Muscle layer of colon (tissue), 2 donors: Measurements from ENCODE around the gene DIS3L2.

Source experiments
- H3K27ac ChIP-seq: one replicate; pipeline ENCODE4 v1.7.0; 2013; ENCODE audit warnings: low read depth, mild to moderate bottlenecking, low read length, moderate library complexity
- H3K27me3 ChIP-seq, 2 donors: one replicate each; pipeline ENCODE4 v1.7.0; 2013; ENCODE audit warnings: low read length in 2 of 2, mild to moderate bottlenecking in 2 of 2; ENCODE audit not compliant: insufficient read depth in 2 of 2, control insufficient read depth in 1 of 2
- H3K36me3 ChIP-seq: one replicate; pipeline ENCODE4 v1.7.0; 2013; ENCODE audit warnings: mild to moderate bottlenecking, low read length; ENCODE audit not compliant: insufficient read depth
- H3K4me1 ChIP-seq: one replicate; pipeline ENCODE4 v1.7.0; 2013; ENCODE audit warnings: mild to moderate bottlenecking, low read length; ENCODE audit not compliant: insufficient read depth
- H3K4me3 ChIP-seq, 2 donors: one replicate each; pipeline ENCODE4 v1.7.0; 2013; ENCODE audit warnings: low read length in 2 of 2, low read depth in 1 of 2, mild to moderate bottlenecking in 1 of 2, moderate library complexity in 1 of 2
- H3K9ac ChIP-seq: one replicate; pipeline ENCODE4 v1.7.0; 2013; ENCODE audit warnings: low read length
- H3K9me3 ChIP-seq: one replicate; pipeline ENCODE4 v1.7.0; 2013; ENCODE audit warnings: mild to moderate bottlenecking, low read length
- donor health status: abdominal sarcoma.
- donor health status: Adenocarcinoma of cecum.

DIS3L2 gene

GRCh38 chr2:232315923-232316299 lies 354.4 kb downstream of the DIS3L2 start:
- Histone ChIP-seq H3K27ac (peak overlapping the region; percentile 4), H3K9ac (no peak overlapping the region), H3K27me3 (no peaks in the 10 kb centered on the region), H3K9me3 (no peaks in the 10 kb centered on the region), H3K4me3 (no peak overlapping the region), H3K36me3 (no peaks in the 10 kb centered on the region), H3K4me1 (peaks cover 9% of the 10 kb centered on the region)

GRCh38 chr2:232316461-232317330 lies 355.2 kb downstream of the DIS3L2 start:
- H3K27ac ChIP-seq = peak overlapping the region; percentile 4
- H3K27me3 ChIP-seq = no peaks in the 10 kb centered on the region
- no peak overlapping the region for H3K9ac ChIP-seq
- no peaks in the 10 kb centered on the region for H3K36me3 ChIP-seq
- H3K9me3 ChIP-seq = no peaks in the 10 kb centered on the region
- H3K4me1 ChIP-seq = peaks cover 9% of the 10 kb centered on the region
- H3K4me3 ChIP-seq = no peak overlapping the region

- Histone ChIP-seq H3K27ac (no peak overlapping the region), H3K36me3 (no peaks in the 10 kb centered on the region), H3K4me1 (peaks cover 9% of the 10 kb centered on the region), H3K9ac (no peak overlapping the region), H3K9me3 (no peaks in the 10 kb centered on the region), H3K27me3 (no peaks in the 10 kb centered on the region), H3K4me3 (no peak overlapping the region)
Measured at GRCh38 chr2:232318169-232318855, 356.8 kb downstream of the DIS3L2 start.

- Histone ChIP-seq H3K4me3 (no peak overlapping the region), H3K4me1 (peaks cover 9% of the 10 kb centered on the region), H3K36me3 (no peaks in the 10 kb centered on the region), H3K9me3 (no peaks in the 10 kb centered on the region), H3K9ac (no peak overlapping the region), H3K27ac (no peak overlapping the region), H3K27me3 (no peaks in the 10 kb centered on the region)
Measured at GRCh38 chr2:232319067-232319802, 357.7 kb downstream of the DIS3L2 start.

- Histone ChIP-seq H3K36me3 (no peaks in the 10 kb centered on the region), H3K9me3 (no peaks in the 10 kb centered on the region), H3K27me3 (no peaks in the 10 kb centered on the region), H3K4me1 (peaks cover 9% of the 10 kb centered on the region), H3K27ac (no peak overlapping the region), H3K9ac (no peak overlapping the region), H3K4me3 (no peak overlapping the region)
Measured at GRCh38 chr2:232319803-232320442, 358.4 kb downstream of the DIS3L2 start.

GRCh38 chr2:232320443-232320803 lies 358.9 kb downstream of the DIS3L2 start:
- Histone ChIP-seq H3K4me1 (peaks cover 9% of the 10 kb centered on the region), H3K27ac (no peak overlapping the region), H3K4me3 (no peak overlapping the region), H3K9me3 (no peaks in the 10 kb centered on the region), H3K27me3 (no peaks in the 10 kb centered on the region), H3K9ac (no peak overlapping the region), H3K36me3 (no peaks in the 10 kb centered on the region)

- no peak overlapping the region for H3K27ac ChIP-seq
- no peaks in the 10 kb centered on the region for H3K9me3 ChIP-seq
- H3K4me1 ChIP-seq = peaks cover 8% of the 10 kb centered on the region
- H3K9ac ChIP-seq = no peak overlapping the region
- H3K27me3 ChIP-seq = no peaks in the 10 kb centered on the region
- H3K4me3 ChIP-seq = no peak overlapping the region
- H3K36me3 ChIP-seq = no peaks in the 10 kb centered on the region
Measured at GRCh38 chr2:232321156-232321816, 359.8 kb downstream of the DIS3L2 start.

GRCh38 chr2:232321817-232322559 lies 360.5 kb downstream of the DIS3L2 start:
- H3K36me3 ChIP-seq = no peaks in the 10 kb centered on the region
- no peaks in the 10 kb centered on the region for H3K9me3 ChIP-seq
- H3K27me3 ChIP-seq = no peaks in the 10 kb centered on the region
- no peak overlapping the region for H3K9ac ChIP-seq
- H3K4me3 ChIP-seq = no peak overlapping the region
- H3K27ac ChIP-seq = no peak overlapping the region
- peaks cover under 1% of the 10 kb centered on the region for H3K4me1 ChIP-seq

- Histone ChIP-seq H3K9me3 (no peaks in the 10 kb centered on the region), H3K4me3 (no peak overlapping the region), H3K9ac (no peak overlapping the region), H3K4me1 (no peaks in the 10 kb centered on the region), H3K36me3 (no peaks in the 10 kb centered on the region), H3K27ac (no peak overlapping the region), H3K27me3 (no peaks in the 10 kb centered on the region)
Measured at GRCh38 chr2:232322560-232323327, 361.2 kb downstream of the DIS3L2 start.

- Histone ChIP-seq H3K36me3 (no peaks in the 10 kb centered on the region), H3K4me3 (no peak overlapping the region), H3K27me3 (no peaks in the 10 kb centered on the region), H3K4me1 (no peaks in the 10 kb centered on the region), H3K27ac (no peak overlapping the region), H3K9me3 (no peaks in the 10 kb centered on the region), H3K9ac (no peak overlapping the region)
Measured at GRCh38 chr2:232323328-232323650, 361.8 kb downstream of the DIS3L2 start.
